Measurements from ENCODE around the gene PARD6G. TPM values are rescaled to one million over a fixed set of nuclear protein-coding genes. Genes with fewer than 3 reads are reported as not detected.

PARD6G gene
- total RNA-seq, 1 donor from 2014 or later, result 21.8 TPM

DNA sequence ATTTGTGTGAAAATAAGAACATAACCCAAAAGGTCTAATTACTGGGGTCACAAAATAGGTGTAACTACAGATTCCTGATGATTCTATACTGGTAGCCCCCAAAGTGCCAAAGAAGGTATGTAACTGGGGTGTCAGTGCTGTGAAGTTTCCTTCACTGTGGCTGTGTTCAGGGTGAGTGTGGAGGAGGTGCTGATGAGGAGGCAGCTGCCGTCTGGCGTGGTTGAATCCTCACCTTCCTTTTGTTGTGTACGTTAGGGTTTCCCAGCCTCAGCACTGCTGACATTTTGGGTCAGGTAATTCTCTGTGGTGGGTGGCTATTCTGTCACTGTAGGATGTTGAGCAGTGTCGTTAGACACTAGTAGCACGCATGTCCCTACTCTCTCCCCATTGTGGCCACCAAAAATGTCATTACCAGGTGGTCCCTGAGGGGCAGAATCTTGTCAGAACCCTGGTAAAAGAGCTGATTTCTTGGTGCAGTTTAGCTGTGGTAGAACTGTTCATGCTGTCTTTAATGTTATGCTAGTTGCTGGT, 106.8 kb downstream of the PARD6G start:
- H3K27ac Mint-ChIP-seq, result no peak overlapping the region

DNA sequence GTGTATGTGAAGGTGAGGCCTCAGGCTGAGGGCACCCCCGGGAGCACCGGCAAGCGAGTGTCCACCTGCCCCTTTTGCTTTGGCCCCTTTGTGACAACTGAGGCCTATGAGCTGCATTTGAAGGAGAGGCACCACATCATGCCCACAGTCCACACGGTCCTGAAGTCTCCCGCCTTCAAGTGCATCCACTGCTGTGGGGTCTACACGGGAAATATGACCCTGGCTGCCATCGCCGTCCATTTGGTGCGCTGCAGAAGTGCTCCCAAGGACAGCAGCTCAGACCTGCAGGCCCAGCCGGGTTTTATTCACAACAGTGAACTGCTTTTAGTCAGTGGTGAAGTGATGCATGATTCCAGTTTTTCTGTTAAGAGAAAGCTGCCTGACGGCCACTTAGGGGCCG, 109.3 kb downstream of the PARD6G start:
- H3K4me1 Mint-ChIP-seq, result no peaks in the 10 kb centered on the region
- no peak overlapping the region for H2AFZ ChIP-seq (replicated peaks)
- no peaks in the 10 kb centered on the region for H3K9me3 Mint-ChIP-seq
- no peaks in the 10 kb centered on the region for H3K27me3 ChIP-seq
- TF ChIP-seq, protein P1, sequence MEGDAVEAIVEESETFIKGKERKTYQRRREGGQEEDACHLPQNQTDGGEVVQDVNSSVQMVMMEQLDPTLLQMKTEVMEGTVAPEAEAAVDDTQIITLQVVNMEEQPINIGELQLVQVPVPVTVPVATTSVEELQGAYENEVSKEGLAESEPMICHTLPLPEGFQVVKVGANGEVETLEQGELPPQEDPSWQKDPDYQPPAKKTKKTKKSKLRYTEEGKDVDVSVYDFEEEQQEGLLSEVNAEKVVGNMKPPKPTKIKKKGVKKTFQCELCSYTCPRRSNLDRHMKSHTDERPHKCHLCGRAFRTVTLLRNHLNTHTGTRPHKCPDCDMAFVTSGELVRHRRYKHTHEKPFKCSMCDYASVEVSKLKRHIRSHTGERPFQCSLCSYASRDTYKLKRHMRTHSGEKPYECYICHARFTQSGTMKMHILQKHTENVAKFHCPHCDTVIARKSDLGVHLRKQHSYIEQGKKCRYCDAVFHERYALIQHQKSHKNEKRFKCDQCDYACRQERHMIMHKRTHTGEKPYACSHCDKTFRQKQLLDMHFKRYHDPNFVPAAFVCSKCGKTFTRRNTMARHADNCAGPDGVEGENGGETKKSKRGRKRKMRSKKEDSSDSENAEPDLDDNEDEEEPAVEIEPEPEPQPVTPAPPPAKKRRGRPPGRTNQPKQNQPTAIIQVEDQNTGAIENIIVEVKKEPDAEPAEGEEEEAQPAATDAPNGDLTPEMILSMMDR (IDR thresholded peaks at IDR 0.05), result no peak
- TF ChIP-seq EZH2 (IDR thresholded peaks at IDR 0.05) (no peak), EZH2phosphoT487 (IDR thresholded peaks at IDR 0.05) (no peak)
- no peaks in the 10 kb centered on the region for H3K9me3 ChIP-seq (ENCODE audit: low read depth)
- H3K4me3 ChIP-seq, result no peak overlapping the region
- no peaks in the 10 kb centered on the region for H3K4me1 ChIP-seq
- DNase-seq (ENCODE audit: low spot score), result no peak
- H3K4me3 Mint-ChIP-seq, result no peak overlapping the region
- H3K36me3 Mint-ChIP-seq, result peaks cover 32% of the 10 kb centered on the region
- H3K27ac ChIP-seq, result no peak overlapping the region
- H3K9ac ChIP-seq, result no peak overlapping the region
- peaks cover 2% of the 10 kb centered on the region for H3K27me3 Mint-ChIP-seq (ENCODE audit: insufficient read depth, low read depth)
- H3K4me2 ChIP-seq, result no peak overlapping the region
- H3K36me3 ChIP-seq, result peaks cover 27% of the 10 kb centered on the region
- peaks cover 30% of the 10 kb centered on the region for H3K79me2 ChIP-seq (ENCODE audit: low read depth)
- peaks cover 23% of the 10 kb centered on the region for H4K20me1 ChIP-seq (ENCODE audit: low read depth)
- H3K27ac Mint-ChIP-seq, result no peak overlapping the region
- H3F3A ChIP-seq (ENCODE audit: low read depth), result no peaks in the 10 kb centered on the region

More for the DNA sequence above, 106.8 kb downstream of the PARD6G start:
- Histone ChIP-seq H3K79me2 (ENCODE audit: low read depth) (peaks cover 9% of the 10 kb centered on the region), H3K9me3 (ENCODE audit: low read depth) (no peaks in the 10 kb centered on the region), H3K9ac (no peak overlapping the region), H3K4me2 (no peak overlapping the region), H3K27ac (no peak overlapping the region), H4K20me1 (ENCODE audit: low read depth) (peaks cover 18% of the 10 kb centered on the region), H3K27me3 (no peaks in the 10 kb centered on the region), H3K4me1 (no peaks in the 10 kb centered on the region), H2AFZ (replicated peaks) (no peak overlapping the region), H3F3A (ENCODE audit: low read depth) (no peaks in the 10 kb centered on the region), H3K36me3 (peaks cover 11% of the 10 kb centered on the region), H3K4me3 (no peak overlapping the region)
- H3K9me3 Mint-ChIP-seq, result no peaks in the 10 kb centered on the region
- no peak overlapping the region for H3K4me3 Mint-ChIP-seq
- peaks cover 2% of the 10 kb centered on the region for H3K27me3 Mint-ChIP-seq (ENCODE audit: insufficient read depth, low read depth)
- no peak for TF ChIP-seq EZH2phosphoT487 (IDR thresholded peaks at IDR 0.05)
- TF ChIP-seq EZH2 (IDR thresholded peaks at IDR 0.05), result no peak
- TF ChIP-seq, protein P1 (IDR thresholded peaks at IDR 0.05), result no peak
- DNase-seq (ENCODE audit: low spot score), result no peak
- peaks cover 21% of the 10 kb centered on the region for H3K36me3 Mint-ChIP-seq
- no peaks in the 10 kb centered on the region for H3K4me1 Mint-ChIP-seq

DNA sequence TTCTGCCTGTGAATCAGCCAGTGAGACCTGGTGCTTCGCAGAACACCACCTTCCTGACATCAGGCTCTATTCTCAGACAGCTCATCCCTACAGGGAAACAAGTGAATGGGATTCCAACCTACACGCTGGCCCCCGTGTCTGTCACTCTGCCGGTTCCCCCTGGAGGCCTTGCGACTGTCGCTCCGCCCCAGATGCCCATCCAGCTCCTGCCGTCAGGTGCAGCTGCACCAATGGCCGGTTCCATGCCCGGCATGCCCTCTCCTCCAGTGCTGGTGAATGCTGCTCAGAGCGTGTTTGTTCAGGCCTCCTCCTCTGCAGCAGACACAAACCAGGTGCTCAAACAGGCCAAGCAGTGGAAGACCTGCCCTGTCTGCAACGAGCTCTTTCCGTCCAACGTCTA, 110.2 kb downstream of the PARD6G start:
- DNase-seq (ENCODE audit: low spot score), result no peak
- H3K4me1 Mint-ChIP-seq, result no peaks in the 10 kb centered on the region
- TF ChIP-seq EZH2 (IDR thresholded peaks at IDR 0.05) (no peak), EZH2phosphoT487 (IDR thresholded peaks at IDR 0.05) (no peak)
- TF ChIP-seq, protein P1 (IDR thresholded peaks at IDR 0.05), result no peak

More for the DNA sequence above, 110.2 kb downstream of the PARD6G start:
- no peak overlapping the region for H3K4me2 ChIP-seq
- H4K20me1 ChIP-seq (ENCODE audit: low read depth), result peaks cover 25% of the 10 kb centered on the region
- no peak overlapping the region for H3K9ac ChIP-seq
- no peak overlapping the region for H3K4me3 Mint-ChIP-seq
- H3K36me3 ChIP-seq, result peaks cover 30% of the 10 kb centered on the region
- H3K79me2 ChIP-seq (ENCODE audit: low read depth), result peaks cover 38% of the 10 kb centered on the region
- no peaks in the 10 kb centered on the region for H3K9me3 Mint-ChIP-seq
- peaks cover 36% of the 10 kb centered on the region for H3K36me3 Mint-ChIP-seq
- H3K27ac Mint-ChIP-seq, result no peak overlapping the region
- no peak overlapping the region for H3K27ac ChIP-seq
- H3K4me3 ChIP-seq, result no peak overlapping the region
- H2AFZ ChIP-seq (replicated peaks), result no peak overlapping the region
- no peaks in the 10 kb centered on the region for H3K4me1 ChIP-seq
- H3K9me3 ChIP-seq (ENCODE audit: low read depth), result no peaks in the 10 kb centered on the region
- H3F3A ChIP-seq (ENCODE audit: low read depth), result no peaks in the 10 kb centered on the region
- H3K27me3 Mint-ChIP-seq (ENCODE audit: insufficient read depth, low read depth), result peaks cover 2% of the 10 kb centered on the region
- H3K27me3 ChIP-seq, result no peaks in the 10 kb centered on the region

All from neural progenitor cell (in vitro differentiated cells).